ENCODE results near the gene NTRK1. TPM values are rescaled to one million over a fixed set of nuclear protein-coding genes. Genes with fewer than 3 reads are reported as not detected.
A peak's percentile ranks its signal among the peaks of the same experiment; 100 is the strongest.

Gene NTRK1
- total RNA-seq, 2 donors from 2014 or later, result 3.5 to 3.9 TPM

DNA sequence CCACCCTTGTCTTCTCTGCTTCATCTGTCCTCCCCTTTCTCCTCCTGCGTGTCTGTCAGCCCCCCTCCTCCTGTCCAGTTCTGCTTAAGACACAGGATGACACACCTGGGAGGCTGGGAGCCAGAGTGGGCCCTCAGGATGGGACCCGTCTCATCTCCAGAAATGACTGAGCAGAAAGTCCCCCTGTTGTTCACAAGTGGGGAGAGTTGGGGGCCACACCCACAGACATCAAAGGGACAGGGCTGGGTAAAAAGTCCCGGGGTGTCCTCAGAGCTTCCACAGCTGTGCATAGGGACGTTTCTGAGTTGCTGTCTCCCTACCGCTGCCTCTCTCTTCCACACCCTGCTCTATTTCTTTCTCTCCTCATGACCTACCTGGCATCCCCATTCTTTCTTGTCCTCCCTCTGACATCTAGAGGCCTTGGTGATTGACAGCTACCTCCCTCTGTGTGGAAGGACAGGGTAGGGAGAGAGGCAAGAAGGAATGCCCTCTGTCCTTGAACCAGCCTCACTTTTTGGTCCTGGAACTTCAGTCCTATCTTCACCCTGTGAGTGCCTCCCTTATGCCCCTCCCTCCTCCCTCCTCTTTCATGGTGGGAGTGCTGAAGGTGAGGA lies 24.5 kb upstream of the NTRK1 start:
- DNase-seq (ENCODE audit: low spot score), result peak; percentile 45
- intact Hi-C loops (cut with DNase I), result no loop called here

DNA sequence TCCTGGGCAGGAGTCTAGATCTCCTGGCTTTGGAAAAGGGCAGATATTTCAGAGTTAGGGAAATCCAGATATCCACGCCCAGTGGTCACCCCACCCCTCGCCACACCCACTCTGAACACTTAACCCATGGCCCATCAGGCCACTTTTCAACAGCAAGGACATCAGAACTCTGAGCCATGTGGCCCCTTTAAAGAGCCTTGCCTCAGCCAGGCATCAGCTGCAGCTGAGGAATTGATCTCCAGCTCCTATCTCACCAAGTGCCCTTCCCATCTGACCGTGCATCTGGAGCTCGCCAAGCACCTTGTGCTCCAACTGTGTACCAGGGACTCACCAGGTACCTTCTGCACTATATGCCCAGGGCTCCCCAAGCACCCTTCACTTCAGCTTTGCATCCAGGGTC lies 23.8 kb upstream of the NTRK1 start:
- peak; percentile 68 for DNase-seq (ENCODE audit: low spot score)
- intact Hi-C loops (cut with DNase I), result no loop called here

DNA sequence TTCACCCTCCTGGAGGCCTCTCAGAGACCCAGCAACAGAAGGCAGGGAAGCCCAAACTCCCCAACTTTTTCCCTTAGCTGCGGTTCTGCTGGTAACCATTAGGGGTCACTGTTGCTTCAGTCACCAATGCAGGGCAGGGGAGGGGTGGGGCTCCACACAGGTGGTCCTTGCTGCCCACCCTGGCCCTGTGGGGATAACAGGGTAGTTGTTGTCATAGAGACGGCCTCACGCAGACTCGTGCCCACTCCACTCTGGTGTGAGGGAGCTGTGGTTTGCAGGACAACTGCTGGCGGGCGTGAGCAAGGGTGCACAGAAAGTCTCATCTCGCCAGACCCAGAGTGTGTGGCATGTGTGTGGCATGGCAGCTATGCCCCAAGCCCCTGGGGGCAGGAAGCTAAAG lies 21.7 kb upstream of the NTRK1 start:
- intact Hi-C loops (cut with DNase I), result no loop called here
- DNase-seq (ENCODE audit: low spot score), result peak; percentile 64

DNA sequence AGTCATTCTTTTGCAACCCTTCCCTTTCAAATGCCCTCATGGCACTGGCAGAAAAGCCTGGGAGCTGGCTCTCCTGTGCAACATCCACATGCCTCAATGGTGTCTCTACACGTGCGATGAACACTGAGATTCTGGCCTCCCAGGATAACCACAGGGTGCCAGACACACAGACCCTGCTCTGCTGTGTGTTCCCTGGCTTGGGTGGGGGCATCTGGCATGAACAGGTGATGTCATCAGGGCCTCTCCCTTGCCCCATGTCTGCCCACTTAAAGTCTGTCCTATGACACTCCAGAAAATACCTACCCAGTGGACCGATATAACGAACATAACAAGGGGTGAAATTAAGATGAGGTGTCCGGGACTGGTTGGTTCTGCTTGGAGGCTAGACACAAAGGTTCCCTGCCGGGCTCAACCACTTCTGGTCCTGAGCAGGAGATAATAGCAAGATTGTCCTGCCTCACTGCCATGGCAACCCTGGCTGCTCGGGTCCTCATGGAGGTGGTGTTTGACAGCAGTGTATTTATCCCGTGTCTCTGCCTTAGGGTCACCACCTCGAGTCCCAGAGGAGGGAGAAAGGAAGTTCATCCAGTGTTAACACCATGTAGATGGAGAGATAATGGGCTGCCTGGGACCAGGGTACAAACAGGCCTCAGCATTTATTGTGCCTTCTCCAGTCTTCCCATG lies 21.1 kb upstream of the NTRK1 start:
- DNase-seq (ENCODE audit: low spot score), result peak; percentile 64
- intact Hi-C loops (cut with DNase I), result no loop called here

DNA sequence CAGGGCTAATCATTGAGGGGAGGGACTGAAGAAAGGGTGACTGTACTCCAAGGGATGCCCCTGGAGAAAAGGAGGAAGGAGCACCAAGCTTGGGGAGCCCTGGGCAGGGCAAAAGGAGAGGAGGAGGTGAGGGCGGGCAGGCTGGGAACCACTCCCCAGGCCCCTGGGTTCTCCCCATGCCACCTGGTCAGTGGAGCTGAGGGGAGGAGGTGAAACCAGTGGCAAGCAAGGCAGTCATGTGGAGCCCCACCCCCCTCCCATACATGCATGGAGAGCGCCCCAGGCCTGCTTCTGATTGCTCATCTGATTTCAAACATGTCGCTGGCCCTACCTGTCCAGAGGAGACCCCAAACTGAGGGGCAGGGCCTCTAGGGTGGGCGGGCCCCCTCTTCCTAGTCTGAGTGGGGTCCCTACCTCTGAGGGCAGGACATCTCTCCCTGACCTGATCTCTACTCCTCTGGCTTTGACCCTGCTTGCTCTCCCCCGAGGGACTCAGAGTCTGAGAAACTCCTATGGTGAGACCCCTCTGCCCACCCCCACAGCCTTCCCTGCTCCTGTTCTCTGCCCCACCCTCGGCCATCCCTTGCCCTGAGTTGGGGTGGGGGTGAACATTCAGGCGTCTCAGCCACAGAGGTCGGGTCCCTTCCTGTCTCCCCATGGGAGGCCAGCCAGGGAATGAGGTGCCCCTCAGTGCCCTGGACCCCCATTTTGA lies 20.3 kb upstream of the NTRK1 start:
- intact Hi-C loops (cut with DNase I), result no loop called here
- peak; percentile 26 for DNase-seq (ENCODE audit: low spot score)

DNA sequence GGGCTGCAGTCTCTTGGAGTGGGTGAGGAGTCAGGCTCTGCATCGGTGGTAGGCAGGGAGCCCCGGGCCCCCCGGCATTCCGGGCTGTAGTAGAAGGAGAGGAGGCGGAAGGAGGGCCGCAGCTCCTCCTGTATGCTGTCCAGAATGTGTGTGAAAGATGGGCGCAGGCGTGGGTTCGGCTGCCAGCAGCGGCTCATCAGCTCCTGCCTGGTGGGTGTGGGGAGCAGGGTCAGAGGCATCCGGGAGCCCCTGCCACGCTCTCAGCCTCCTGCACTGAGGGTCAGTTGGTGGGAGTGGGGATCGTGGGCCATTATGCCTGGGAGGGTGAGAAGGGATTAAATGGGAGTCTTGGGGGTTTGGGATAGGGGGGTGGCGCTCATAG lies 19.8 kb upstream of the NTRK1 start:
- intact Hi-C loops (cut with DNase I), result no loop called here
- DNase-seq (ENCODE audit: low spot score), result peak; percentile 45

DNA sequence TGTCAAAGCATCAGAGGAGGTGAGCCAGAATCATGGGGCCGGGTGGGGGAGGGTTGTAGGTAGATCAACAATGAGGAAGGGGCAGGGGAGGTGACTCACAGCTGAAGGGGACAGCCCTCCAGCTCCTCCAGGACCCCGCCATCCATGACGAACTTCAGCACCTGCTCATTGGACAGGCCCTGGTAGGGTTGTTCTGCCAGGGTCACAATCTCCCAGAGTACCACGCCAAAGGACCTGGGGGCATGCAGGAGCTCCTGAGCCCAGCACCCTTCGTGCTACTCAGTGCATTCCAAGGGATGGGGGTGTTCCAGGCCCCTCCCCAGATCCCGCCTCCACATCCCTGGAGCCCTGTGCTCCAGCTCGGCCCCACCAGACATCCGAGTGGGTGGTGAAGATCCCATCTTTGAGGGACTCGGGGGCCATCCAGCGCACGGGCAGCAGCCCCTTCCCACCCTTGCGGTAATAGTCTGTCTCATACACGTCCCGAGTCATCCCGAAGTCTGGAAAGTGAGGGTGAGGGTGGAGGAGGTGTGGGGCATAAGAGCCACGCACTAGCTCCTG lies 19.3 kb upstream of the NTRK1 start:
- intact Hi-C loops (cut with DNase I), result no loop called here
- peak; percentile 62 for DNase-seq (ENCODE audit: low spot score)

DNA sequence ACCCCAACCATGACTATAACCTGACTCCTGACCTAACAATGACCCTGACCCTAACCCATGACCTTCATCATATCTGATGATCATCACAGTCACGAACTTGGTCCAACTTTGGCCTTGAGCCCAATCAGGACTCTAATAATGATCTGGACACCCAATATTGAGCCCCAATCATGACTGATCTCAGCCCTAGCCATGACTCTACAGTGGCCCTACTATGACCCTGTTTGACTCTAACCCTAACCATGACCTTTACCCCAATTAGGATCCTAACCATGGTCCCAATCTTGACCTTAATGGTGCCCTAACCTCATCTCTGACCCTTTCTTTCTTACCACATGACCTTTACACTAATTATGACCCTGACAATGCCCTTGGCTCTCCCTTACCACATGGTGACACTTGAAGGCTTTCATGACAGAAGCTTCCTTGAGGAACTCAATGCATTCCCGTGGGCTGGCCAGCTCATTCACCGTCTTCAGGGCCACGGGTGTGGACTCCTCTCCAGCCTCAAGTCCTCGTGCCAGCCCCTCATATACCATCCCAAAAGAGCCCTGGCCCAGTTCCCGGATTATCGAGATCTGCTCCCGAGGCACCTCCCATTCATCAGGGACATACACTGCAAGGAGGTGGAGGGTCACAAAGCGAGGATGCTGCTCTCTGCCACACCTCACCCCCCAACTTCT lies 17.9 kb upstream of the NTRK1 start:
- DNase-seq (ENCODE audit: low spot score), result peak; percentile 50
- intact Hi-C loops (cut with DNase I), result no loop called here

DNA sequence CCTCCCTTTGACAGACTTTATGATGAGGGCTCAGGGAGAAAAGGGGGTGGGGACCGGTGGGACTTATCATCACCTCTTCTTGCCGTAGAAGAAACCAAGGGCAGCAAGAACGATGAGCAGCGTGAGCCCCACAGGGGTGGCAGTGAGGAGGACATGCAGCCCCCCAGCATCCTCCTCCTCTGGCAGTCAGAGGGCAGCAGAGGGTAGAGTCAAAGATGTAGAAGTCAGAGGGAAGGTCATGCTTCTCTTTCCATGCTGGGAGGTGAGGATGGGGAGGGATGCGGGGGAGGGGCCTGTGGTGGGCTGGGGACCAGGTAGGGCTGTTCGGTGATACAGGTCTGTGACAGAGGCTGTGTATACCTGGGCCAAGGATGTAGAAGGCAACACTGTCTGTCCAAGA lies 16.6 kb upstream of the NTRK1 start:
- intact Hi-C loops (cut with DNase I), result no loop called here
- no peak for DNase-seq (ENCODE audit: low spot score)

DNA sequence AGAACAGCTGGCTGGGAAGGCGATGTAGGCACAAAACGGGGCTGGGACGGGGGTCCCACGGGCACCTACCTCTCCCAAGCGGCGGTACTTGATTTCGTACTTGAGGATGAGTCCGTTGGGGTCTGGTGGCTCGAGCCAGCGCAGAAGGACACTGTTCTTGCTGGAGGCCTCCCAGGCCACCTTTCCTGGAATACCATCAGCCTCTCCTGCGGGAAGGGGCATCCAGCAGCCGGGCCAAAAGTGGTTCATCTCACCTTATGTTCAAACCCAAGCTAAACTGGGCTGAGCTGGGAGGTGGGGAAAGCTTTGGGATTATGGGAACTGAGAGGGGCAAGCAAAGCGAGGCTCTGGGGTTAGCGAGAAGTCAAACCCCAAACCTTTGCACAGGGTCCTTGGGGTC lies 16.0 kb upstream of the NTRK1 start:
- intact Hi-C loops (cut with DNase I), result no loop called here
- DNase-seq (ENCODE audit: low spot score), result no peak

DNA sequence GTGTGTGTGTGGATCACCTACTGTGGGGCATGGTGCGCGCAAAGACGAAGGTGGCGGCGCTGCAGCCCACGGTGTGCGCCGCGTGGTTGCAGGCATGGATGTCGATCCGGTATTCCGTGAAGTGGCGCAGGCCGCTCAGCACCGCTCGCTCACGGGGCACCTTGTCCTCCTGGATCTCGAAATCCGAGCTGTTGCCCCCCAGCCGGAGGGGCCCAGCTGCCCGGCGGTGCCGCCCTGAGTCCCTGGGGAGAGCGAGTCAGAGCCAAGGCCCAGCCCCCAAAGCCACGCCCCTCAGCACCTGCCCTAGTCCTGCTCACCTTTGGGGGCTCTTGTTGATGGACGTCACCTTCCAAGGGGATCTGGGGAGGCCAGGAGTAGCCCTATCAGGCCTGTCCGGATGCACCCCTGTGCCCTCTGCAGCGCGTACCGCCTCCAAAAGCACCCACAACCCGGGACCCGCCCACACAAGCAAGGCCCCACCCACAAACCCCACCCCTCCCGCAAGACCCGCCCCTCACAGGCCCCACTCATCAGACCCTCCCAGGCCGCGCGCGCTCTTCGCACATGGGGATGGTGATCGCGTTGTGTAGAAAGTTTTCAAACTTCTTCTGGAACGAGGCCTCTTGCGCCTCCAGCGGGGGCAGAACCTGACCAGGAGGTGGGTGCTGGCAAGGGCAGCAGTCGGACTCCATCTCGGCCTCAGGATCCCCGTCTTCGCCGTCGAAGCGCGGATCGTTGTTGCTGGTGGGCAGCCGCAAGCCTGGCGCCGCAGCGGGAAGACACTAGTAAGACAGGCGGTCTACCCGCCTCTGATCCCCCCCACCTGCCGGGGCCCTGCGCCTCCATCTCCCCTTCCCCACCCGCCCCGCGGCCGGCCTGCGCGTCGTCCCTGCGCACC lies 15.4 kb upstream of the NTRK1 start:
- intact Hi-C loops (cut with DNase I), result no loop called here
- no peak for DNase-seq (ENCODE audit: low spot score)

DNA sequence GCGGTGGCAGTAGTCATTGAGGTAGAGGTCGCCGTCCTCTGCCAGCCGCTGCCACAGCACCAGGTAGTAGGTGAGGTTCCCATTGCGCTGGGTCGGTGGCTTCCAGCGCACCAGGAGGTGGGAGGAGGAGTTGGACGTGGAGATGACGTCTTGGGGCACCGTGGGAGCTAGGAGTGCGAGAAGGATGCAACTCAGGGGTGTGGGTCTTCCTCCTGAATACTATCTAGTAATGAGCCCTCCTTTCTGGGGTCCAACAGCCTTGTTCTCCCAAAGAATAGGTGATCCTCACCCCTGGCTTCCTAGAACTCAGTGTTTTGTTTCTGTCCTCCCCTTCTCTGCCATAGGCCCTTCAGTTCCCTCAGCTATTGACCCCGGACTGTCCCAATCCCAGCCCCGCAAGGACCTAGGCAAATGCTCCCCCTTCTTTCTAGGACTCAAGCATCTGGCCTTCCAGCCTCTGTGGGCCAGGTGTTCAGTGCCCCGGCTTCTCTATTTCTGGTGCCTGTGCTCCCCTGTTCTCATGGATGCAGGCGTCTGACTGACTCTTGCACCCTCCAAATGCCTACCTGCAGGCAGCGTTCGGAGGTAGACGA lies 14.6 kb upstream of the NTRK1 start:
- no peak for DNase-seq (ENCODE audit: low spot score)
- intact Hi-C loops (cut with DNase I), result no loop called here

DNA sequence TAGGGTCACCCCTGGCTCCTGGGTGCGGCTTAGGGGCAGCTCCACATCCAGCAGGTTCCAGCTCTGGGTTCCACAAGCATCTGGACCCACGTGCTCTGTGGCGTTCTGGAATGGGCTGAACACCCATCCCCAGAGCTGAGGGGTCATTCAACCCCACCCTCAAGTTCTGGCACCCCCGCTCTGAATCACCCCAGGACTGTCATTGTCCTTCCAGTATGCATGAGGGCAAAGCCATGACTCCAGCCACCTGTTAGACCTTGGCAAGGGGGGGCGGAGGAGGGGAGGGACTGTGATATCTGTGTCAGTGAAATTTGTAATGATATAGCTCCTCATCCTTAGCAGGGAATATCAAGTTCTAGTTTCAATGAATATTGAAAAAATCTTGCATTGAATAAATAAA lies 14.0 kb upstream of the NTRK1 start:
- intact Hi-C loops (cut with DNase I), result no loop called here

DNA sequence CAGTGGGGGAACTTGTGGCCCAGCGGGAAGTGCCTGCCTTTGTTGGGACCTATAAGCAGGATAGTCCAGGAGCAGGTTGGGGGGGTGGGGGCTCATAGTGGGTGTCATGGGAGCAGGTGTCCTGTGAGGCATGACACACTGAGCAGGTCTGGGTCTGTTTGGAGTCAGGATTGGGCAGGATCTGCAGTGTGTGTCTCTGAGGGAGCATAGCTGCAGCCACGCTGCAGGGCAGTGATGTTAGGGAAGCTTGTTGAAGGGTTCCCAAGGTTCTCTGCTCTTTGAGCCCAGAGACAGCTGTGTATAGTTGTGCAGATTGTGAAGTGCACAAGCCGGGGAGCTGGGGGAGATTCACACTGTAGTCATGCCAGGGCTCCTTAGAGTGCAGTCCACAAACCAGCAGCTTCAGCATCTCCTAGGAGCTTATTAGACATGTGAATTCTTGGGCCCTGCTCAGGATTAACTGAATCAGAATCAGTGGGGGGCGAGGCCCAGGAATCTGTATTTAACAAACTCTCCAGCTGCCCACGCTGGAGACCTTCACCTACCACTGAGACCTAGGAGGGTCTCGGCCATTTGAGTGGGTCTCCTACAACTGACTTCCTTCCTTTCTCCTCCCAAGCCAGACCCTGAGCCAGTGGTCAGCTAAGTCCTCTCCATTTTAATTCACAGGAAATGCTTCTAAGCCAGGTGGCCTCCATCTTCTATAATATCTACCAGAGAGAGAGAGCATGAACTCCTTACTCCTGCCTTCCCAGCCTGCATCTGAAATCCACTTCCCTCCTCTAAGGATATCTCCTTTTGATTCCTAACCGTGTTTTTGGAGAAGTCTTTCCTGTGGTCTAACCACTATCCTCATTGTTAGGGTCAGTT lies 12.8 kb upstream of the NTRK1 start:
- intact Hi-C loops (cut with DNase I), result no loop called here
- no peak for DNase-seq (ENCODE audit: low spot score)

More for the DNA sequence above, 14.0 kb upstream of the NTRK1 start:
- no peak for DNase-seq (ENCODE audit: low spot score)

DNA sequence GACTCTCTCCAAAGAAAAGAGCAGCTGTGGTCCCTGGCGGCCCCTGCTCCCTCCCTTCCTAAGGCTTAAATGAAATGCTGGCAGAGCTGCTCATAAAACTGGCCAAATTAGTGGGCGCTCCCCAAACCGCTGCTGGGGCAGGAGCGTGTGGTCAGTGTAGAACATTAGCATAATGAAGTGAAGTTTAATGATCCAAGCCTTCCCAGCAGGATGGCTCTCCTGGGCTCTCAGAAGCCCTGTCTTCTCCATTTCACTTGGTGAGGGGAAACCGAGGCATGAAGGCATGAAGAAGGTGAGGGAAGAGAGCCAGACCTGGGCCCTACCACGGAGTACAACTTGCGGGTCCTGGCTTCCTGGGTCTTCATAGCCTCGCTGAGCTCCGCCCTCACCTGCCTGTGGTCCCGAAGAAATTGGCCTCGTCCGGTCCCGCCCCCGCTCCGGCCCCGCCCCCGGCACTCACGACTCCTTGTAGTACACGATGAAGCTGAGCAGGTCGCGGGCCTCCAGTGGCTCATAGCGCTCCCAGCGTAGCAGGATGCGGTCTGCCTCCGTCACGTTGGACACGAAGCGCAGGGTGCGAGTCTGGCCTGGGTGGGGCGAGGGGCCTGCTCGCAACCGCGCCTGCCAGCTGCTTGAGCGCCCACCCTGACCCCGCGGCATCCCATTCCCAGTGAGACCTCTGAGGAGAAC lies 12.1 kb upstream of the NTRK1 start:
- intact Hi-C loops (cut with DNase I), result no loop called here
- no peak for DNase-seq (ENCODE audit: low spot score)

DNA sequence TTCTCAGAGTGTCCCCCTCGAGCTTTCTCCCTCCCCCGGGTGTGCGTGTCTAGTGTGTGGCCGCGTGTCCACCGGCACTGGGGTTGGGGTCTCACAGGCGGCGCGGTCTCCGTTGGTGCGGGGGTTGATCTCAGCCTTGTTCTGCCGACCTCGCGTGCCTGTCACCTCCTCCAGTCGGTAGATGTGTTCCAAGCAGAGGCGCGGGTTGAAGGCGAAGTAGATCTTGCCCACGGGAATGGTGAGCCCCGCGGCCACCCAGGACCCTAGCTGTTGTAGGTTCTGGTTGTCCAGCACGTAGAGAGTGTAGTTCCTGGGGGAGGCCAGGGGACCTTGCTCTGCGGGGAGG lies 11.5 kb upstream of the NTRK1 start:
- DNase-seq (ENCODE audit: low spot score), result no peak
- intact Hi-C loops (cut with DNase I), result no loop called here

DNA sequence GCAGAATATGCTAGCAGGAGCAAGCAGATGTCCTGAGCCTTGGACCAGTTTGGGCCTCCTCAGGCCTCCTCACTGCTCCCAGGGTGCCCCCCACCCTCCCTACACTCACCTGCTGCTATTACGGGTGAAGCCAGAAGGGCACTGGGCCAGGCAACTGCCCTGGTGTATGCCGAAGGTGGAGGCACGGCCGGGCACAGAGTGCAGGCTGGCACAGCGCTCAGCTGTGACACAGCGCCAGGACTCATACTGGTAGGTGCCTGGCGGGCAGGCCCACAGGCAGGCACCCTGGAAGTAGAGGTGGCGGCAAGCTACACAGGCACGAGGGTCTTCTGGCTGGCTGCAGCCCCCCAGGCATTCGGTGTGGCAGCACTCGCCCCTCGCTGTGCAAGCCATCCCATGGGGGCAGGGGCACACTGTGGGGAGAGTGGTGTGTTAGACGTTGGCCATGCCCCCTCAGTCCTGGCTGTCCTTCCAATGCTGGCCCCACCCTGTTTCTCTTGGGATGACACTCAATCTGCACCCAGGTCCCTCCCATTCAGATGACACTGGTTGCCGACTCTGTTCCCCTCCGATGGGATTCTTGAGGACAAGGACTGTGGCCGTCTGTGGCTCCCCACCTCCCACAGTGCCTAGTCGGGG lies 8.8 kb upstream of the NTRK1 start:
- no peak for DNase-seq (ENCODE audit: low spot score)
- intact Hi-C loops (cut with DNase I), result no loop called here
